22Rv1 (cell line): ENCODE measurements around the gene KAZN.

ENCODE experiments used
- CTCF ChIP-seq: fragments of 450-650 bp; IDR thresholded peaks from 2 replicates; pipeline ENCODE4 v1.5.1; 2017; ENCODE audit warnings: mild to moderate bottlenecking
- ZFX ChIP-seq: fragments of 450-650 bp; IDR thresholded peaks from 2 replicates; pipeline ENCODE4 v1.6.1; 2017; ENCODE audit warnings: antibody characterized with exemption, borderline replicate concordance

- TF ChIP-seq CTCF = no peak
- no peak for TF ChIP-seq ZFX
Observed at GRCh38 chr1:15039017-15039648, 440.6 kb downstream of the KAZN start.
